Activated gamma-delta T cell treated with Interleukin-2 at 50 U/mL for 16 hours (primary cell): Measurements from ENCODE around the gene SEMA4C.
"Not testable (repeated sequence)": the region's sequence is repeated elsewhere in the genome, so short reads cannot be mapped to it uniquely, and the experiment has no call there.

ENCODE experiments used
- DNase-seq: peaks from one replicate; pipeline ENCODE4 v3.0.0-alpha.2; 2020

The SEMA4C gene

DNA sequence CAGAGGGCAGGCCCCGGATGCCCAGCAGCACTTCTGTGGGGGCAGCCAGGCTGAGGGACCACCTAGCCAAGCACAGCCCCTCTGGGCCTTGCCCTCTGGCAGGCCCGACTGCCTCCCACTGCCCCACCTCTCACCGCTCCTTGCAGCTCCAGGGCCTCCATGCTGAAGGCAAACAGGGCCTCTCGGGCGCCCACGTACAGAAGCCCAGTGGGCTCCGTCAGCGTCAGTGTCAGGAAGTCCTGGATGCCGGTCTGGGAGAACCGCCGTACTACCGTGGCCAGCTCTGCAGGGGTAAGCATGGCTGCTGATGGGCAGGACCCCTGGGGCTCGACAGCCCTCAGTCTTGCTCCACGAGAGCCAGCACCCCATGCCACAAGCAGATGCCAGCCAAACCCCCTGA is 3.7 kb downstream of the SEMA4C start:
- no peak for DNase-seq

DNA sequence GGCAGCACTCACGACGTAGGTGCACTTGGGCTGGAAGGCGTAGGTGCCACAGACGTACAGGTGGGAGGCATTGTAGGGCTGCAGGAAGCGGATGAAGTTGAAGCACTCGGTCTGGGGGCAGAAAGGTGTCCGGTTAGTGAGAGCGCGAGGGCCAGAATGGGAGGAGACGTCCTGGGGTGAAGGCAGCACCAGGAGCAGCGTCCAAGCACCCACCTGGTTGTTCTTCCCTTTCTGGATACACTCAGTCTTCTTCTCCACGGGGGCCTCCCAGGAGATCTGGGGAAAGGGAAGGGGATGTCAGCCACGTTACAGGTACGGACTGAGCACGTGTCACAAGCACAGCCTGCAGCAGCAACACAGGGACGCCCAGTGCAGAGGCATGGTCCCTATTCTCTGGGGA is 4.2 kb downstream of the SEMA4C start:
- DNase-seq = no peak

DNA sequence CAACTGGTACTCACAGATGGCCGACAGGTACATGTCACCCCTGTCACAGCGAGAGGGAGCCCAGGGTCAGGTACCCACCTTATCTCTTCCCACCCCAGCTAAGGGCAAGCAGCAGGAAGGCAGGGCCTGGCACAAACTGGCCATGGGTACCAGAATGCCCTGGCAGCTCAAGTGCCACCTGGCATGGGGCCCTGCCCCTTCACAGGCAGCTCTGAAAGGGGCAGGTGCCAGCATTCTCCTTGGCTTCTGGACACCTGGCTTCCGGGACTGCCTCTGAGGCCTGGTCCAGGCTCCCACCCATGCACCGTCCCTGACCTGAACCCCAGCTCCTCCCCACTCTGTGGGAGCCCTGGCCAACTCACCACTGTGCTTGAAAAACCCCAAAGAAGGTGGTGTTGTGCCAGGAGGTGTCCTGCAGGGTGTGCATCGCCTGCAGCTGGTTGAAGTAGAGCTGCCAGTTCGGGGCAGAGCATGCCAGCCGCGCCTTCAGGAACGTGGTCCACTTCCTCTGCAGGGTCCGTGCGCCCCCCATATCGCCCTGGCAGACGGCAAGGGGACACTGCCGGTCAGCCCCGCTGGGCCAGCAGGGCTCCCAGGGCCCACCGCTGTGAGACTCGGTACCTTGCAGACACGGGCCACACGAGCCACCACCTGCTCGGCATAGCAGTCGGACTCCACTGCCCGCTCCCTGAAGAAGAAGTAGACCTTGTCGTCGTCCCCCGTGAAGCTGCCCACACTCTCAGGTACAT is 5.4 kb downstream of the SEMA4C start:
- no peak for DNase-seq

DNA sequence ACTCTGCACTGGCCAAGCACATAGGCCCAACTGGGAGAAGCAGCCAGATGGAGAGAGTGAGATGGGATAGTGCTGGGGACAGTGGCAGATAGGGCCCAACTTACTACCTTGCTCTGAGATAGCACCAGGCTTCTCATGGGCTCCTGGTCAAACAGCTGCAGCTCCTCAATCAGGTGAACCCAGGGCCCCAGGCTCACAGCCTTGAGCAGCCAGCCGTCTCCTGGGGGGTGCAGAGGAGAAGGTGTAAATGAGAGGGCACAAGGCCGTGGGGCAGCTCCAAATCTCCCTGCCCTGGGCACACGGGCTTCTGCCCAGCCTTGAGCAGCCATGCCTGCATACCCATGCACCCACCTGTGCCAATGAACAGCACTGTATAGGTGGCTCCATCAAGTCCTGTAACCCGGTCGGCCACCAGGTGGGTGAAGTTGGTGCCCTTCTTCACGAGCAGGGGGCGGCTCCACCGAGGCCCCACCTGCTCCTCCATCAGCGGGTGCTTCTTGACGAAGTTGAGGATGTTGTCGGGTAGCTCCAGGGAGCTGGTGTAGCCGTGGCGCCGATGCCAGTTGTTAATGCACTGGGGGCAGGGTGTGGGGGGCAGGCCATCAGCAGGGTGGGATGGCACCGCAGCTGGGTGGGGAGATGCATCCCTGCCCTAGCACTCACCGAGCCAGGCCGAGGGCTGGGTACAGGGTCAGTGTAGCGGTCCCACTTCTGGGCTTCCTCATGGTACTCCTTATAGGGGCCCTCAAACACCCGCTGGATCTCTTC is 6.1 kb downstream of the SEMA4C start:
- no peak for DNase-seq

DNA sequence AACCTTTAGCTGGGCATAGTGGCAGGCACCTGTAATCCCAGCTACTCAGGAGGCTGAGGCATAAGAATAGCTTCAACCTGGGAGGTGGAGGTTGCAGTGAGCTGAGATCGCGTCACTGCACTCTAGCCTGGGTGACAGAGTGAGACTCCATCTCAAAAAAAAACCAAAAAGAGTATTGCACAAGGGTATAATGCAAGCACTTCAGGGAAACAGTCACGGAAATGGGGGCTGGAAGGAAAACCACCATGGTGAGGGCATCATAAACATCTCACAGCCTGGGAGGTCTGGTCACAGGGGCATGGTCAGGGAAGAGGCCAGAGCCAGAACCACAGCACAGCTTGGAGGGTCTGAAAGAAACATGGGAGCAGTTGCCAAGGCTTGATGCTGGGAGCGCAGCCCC is 6.8 kb downstream of the SEMA4C start:
- DNase-seq = not testable (repeated sequence)

DNA sequence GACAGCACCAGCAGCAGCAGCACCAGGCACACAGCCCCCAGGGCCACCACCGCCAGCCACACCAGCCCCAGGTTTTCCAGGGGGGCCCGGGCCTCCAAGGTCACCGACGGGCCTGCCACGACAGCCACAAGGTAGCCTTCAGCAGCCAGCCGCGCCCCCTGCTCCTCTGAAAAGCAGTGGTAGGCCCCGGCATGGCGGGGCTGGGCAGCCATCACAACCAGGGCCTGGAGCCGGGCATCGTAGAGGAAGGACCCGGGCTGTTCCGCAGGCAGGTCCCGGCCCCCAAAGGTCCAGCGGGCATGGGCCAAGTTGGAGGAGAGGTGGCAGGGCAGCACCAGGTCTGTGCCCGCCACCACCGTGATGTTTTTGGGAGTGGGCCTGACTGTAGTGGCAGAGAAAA is 8.8 kb downstream of the SEMA4C start:
- DNase-seq = no peak

DNA sequence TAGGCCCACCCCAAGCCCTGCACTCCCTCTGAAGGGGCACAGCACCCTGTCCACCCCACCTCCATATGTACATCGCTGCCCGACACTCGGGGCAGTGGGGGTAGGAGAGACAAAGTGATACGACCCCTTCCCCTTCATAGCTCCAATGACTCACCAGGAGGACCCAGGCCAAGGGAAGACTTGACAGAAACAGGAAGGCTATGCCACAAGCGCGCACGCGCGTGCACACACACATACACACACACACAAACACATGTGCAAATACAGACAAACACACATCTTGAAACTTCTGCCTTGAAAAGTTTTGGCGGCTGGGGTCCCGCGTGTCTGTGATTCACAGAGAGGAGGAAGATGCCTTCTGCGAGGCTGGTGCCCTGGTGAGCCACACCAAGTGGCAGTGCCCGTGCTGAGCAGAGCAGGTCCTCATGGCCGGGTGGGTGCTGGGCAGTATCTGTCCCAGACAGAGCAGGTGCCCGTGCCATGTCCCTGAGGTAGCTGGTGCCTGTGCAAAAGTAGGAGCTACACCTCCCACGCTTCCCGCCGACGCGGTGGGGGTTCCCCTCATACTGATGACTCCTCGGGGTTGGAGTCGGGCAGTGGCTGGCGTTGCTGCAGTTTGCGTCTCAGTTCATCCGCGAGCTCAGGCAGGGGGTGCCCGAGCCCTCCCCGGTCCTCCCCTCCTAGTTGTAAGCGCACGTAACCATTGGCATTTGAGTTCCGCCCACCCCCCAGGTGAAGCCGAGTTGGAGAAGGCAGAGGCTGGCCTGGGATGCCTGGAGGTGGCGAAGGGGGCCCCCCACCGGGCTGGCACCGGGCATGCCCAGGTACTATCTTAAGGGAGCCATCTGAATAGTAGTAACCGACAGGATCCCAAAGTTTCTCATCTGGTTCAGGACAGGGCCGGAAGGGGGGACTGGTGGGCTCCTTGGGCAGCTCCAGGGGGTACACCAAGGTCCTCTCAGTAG is 9.5 kb downstream of the SEMA4C start:
- no peak for DNase-seq

DNA sequence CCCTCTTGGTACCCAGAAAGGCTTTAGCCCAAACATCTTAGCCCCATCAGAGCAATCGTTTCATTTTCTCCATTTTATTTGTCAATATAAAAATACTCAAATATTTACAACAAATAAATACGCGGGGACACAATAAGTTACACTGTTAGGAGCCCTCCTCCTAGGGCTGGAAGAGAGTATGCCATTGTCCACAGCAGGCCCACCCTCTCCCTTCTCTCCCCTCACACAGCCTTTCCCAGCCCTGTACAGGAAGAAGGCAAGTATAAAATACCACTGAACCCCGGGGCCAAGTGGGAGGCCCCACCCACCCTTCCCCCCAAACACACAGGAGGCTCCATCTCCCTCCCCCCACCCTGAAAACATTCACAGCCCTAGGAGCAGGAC is 10.2 kb downstream of the SEMA4C start:
- no peak for DNase-seq

DNA sequence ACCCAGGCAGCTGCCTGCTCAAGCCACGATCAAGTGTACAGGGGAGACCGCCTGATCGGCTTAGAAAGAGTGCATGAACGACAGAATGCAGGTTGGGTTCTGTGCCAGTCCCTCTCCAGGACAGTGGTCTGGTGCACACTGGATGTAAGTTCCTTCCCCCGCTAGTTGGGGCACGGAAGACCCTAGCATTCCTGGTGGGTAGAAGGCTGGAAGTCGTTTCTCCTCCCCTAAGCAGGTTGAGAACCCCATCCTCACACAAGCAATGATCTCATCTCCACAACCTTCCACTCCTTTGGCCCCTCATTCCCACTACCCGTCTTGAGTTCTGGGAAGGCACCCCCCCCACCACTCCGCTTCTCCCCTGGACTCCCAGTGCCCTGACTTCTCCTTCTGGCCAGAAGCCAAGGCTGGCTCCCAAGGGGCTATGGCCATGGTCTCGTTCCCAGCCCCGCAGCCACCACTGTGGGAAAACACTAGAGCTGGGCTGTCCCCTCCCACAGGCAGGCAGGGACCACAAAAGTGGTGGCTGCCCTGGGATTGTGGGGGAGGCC is 10.7 kb downstream of the SEMA4C start:
- DNase-seq = no peak

DNA sequence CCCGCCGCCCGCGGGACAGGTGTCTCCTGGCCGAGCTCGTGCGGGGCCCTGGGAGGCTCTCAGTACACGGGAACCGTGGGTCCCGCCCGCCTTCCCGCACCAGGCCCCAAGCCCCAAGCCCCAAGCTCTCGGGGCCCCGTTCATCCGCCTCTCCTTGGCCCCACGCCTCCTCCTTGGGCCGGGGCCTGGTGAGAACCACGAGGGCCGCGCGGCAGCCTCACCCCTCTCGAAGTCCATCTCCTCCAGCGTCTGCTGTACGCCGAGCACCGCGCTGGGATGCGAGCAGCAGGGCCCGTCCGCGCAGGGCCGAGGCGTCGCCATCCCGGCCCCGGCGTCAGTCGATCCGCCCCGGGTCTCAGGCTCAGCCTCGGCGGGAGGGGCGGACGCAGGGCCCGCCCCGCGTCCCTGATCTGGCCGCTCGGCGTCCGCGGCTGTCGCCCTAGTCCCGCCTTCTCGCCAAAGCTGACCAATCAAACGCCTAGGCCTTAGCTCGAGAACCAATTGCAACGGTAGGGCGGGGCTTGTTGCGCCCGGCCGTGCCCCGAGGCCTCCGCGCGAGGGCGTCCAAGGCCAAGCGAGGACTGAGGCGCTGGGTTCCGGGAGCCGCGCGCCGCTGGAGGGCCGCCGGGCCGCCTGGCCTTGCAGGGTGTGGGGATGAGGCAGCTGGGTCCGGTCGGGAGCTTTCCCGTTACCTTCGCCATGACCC is 12.1 kb downstream of the SEMA4C start, which contains the start of gene ANKRD39:
Gene ANKRD39, minus strand, starts transcription at position 350 of the 706 bp plus-strand sequence. Its CDS starts 29 bp downstream, at position 321.
- peak; percentile 98 for DNase-seq

DNA sequence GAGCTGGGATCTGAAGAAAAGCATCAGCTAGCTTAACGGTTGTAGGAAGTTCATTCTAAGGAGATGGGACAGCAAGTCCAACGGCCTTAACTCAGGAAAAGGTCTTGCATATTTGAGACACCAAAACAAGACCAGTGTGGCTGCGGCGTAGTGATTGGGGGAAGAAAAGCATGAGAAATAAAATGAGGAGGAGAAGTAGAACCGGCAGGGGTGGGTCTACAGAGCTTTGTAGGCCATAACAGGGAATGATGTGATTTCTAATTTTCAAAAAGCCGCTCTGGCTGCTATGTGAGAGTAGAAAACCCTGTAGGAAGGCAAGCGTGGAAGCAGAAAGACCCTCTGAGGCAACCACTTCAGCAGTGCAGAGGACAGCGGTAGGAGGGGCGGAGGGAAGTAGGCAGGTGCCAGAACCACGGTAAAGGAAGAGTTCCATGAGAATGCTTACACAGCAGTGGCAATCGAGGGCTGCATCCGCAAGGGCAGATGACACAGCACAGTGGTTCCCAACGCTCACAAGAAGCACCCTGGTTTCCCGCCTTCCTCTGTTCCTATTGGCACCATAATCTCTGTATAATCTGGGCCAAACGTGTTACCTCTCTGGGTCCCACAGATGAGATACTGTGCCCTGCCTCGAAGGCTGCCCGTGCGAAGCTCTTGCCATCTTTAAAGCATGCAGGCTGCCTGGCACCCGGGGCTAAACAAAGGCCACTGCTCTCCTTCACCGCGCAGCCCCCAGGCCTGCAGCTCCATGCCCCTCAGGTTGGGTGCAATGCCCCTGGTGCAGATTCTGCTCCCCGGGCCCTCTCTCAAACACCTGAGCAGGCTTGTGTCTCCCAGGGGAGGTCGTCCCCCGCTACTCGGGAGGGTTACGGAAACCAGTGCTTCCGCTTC is 12.9 kb downstream of the SEMA4C start:
- peak; percentile 28 for DNase-seq

DNA sequence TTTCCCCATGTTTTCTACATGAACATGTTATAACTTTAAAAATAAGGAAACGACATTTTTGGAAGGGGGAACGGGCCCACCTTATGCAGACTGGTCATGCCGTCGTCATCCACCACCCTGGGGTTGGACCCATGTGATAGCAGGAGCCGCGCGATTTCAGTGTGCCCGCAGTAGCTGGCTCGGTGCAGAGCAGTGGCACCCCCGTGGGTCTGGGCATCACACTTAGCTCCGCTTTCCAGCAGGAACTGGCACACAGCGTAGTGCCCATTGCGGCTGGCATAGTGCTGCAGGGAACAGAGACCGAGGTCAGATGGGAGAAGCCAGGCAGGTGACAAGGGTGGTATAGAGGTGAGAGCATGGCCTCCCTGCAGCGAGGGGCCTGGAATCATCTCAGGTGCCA is 16.6 kb downstream of the SEMA4C start:
- no peak for DNase-seq

DNA sequence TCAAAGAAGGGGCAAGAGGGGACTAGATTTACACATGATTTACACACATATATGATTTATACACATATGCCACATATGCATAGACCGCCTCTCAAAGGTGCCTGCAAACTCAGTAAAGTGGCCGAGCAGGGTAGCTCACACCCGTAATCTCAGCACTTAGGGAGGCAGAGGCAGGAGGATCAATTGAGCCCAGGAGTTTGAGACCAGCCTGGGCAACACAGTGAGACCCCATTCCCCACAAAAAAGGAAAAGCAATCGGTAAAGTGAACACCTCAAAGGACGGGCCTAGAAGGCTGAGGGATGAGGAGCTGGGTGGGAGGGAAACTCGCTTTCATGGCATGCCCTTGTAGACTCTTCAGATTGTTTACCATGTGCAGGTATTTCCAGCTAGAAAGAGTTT is 17.2 kb downstream of the SEMA4C start:
- DNase-seq = no peak

DNA sequence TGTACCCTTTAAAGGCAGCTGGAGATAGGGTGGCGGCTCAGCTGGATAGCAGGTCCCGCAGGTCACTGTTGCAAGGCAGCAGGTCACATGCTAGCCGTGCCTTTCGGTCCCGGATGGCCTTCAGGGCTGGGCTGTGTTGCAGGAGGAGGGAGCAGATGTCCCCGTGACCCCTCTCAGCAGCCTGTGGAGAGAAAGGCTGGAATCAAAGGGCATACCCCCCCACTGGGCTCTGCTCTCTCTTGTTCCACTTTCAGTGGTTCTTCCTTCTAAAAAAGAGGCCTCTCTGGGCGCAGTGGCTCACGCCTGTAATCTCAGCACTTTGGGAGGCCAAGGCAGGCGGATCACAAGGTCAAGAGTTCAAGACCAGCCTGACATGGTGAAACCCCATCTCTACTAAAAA is 21.6 kb downstream of the SEMA4C start:
- no peak for DNase-seq

DNA sequence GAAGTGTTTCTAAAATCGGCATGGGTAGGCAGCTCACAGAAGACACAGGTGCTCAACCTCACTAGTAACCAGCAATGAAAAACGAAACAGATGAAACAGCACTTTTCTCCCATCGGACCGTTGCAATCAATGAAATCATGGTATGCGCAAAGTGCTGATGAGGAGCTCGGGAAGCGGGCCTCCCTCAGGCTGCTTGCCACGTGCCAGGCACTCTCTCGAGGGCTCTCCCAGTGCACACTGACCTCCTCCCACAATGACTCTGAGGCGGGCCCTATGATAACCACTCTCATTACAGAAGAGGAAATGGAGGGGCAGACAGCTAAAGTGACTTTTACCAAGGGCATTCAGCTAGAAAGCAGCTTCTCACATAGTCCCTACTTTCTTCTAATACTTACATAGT is 22.3 kb downstream of the SEMA4C start:
- DNase-seq = no peak

DNA sequence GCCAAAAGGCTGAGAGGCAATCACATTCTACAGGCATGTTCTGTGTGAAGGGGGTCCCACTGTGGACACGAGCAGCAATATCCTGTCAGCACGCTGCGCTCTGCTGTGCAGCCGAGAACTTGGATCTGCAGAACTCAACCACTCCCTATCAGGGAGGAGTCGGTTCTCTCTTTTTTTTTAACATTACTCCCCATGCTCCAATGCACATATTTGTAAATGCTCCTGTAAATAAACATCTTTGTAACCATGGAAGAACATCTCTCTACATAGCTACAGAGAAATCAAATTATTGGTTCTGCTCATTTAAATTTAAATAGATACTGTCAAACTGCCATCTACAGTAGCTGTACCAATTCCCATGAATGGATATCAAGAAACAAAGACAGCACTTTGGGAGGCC is 23.1 kb downstream of the SEMA4C start:
- no peak for DNase-seq

DNA sequence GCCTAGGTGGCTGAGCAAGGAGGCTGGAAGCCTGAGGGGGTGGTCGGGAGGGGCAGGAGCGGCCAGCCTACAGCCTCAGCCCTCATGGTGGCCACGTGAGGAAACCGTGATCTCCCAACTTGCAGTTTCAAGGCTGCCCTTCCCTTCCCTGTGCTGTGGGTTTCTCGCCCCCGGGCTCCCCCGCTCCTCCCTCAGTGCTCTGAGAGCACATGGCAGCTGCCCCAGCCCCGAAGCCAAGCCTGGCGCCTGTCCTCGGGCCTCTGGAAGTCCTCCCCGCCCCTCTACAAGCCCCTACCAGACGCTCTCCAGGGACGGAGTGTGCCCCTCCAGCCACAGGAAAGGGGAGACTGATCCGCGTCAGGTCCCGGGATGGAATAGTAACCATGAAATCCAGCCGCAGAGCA is 25.5 kb downstream of the SEMA4C start:
- DNase-seq = no peak

DNA sequence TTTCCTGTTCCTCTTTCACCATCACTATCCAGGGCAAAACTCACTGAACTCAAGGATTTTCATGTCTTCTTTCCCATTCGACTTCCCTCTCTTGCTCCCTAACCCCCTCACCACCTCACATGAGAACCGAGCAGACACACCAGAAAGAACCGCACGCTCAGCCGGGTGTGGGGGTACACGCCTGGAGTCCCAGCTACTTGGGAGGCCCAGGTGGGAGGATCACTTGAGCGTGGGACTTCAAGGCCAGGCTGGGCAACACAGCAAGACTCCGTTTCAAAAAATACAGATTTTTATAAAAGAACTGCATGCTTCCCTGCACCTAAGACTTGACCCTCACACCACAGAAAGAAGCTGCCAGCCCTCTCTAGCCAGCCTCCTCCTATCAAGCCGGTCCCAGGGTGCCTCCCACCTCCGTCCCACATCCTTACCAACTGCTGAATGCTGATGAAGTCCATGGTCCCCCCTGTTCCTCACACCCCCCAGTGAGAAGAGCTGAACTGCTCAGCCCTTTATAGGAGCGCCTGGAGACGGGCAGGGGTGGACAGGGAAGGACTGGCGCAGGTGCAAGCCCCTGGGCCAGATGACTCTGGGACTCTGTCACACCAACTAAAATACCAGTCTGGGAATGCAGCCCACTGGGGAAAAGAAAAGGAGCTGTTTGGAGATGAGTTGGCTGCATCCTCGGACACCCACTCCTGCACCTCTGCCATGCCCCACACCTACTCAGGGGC is 26.2 kb downstream of the SEMA4C start, which contains the start of gene ANKRD23:
Gene ANKRD23, minus strand, starts transcription at position 484 of the 731 bp plus-strand sequence. Its CDS starts 29 bp downstream, at position 455.
- no peak for DNase-seq

DNA sequence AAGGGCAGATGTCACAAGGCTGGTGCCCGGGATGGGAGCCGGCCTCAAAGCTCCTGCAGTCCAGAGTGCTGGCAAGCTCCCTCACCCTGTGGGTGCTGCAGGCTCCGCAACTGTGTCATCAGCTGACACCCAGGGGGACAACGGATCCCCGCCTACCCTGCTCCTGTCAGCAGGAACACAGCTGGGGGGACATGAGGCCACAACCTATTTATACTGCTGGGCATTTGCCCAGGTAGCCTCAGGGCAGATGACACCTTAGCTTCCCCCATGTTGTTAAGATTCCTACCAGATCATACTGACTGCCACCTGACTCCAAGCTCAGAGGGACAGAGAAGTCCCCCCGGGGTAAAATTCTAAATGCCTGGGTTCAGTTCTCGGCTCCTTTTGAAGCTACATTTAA is 27.3 kb downstream of the SEMA4C start:
- DNase-seq = no peak
